HUES48 (cell line): ENCODE results near the gene DNMBP.
"Not testable (repeated sequence)": the region's sequence is repeated elsewhere in the genome, so short reads cannot be mapped to it uniquely, and the experiment has no call there.

Source experiments
- H3K27ac ChIP-seq: one replicate; pipeline ENCODE4 v1.7.0; 2013; ENCODE audit warnings: low read depth, low read length, inconsistent platforms
- H3K27me3 ChIP-seq: 2 replicates; pipeline ENCODE4 v1.6.1; 2013; ENCODE audit warnings: mild to moderate bottlenecking, low read length; ENCODE audit not compliant: control insufficient read depth, insufficient read depth
- H3K36me3 ChIP-seq: 2 replicates; pipeline ENCODE4 v1.6.1; 2013; ENCODE audit warnings: low read length; ENCODE audit not compliant: control insufficient read depth, insufficient read depth
- H3K4me1 ChIP-seq: 2 replicates; pipeline ENCODE4 v1.6.1; 2013; ENCODE audit warnings: mild to moderate bottlenecking, low read length; ENCODE audit not compliant: control insufficient read depth, insufficient read depth
- H3K4me3 ChIP-seq: 2 replicates; pipeline ENCODE4 v1.5.1; 2013; ENCODE audit warnings: mild to moderate bottlenecking, low read depth, low read length
- H3K9ac ChIP-seq: 2 replicates; pipeline ENCODE4 v1.6.1; 2013; ENCODE audit warnings: mild to moderate bottlenecking, low read depth, low read length, moderate library complexity
- H3K9me3 ChIP-seq: 2 replicates; pipeline ENCODE4 v1.6.1; 2013; ENCODE audit warnings: low read length; ENCODE audit not compliant: control insufficient read depth, insufficient read depth

The DNMBP gene

DNA sequence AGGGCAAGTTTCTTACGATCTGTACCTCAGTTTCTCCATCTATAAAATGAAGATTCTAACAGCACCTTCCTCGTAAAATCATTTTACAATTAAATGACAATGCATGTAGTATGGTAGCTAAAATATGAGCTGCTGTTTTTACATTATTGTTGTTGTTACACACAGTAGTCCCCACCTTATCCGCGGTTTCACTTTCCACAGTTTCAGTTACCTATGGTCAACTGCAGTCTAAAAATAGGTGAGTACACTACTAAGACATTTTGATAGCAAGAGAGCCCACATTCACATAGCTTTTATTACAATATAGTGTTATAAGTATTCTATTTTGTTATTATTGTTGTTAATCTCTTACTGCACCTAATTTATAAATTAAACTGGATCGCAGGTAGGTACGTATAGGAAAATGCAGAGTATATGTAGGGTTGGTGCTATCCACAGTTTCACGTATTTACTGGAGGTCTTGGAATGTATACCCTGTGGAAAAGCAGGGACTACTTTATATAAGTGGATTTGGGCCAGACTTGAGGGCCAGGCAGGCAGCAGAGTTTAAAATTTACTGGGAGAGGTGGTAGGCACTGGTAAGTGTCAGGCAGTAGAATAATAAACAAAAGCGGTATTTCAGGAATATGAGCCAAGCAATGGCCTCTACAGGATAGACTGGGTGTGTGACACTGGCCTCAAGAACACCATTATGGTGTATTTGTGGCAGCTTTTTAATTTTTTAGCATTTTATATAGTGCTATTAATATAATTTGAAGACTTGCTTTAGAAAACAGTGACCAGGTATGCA, 10.2 kb downstream of the DNMBP start:
- H3K27me3 ChIP-seq = no peaks in the 10 kb centered on the region
- H3K27ac ChIP-seq = no peak overlapping the region
- no peak overlapping the region for H3K9ac ChIP-seq
- no peak overlapping the region for H3K4me3 ChIP-seq
- no peaks in the 10 kb centered on the region for H3K36me3 ChIP-seq
- no peaks in the 10 kb centered on the region for H3K9me3 ChIP-seq
- peaks cover 12% of the 10 kb centered on the region for H3K4me1 ChIP-seq

- Histone ChIP-seq H3K4me1 (peaks cover 16% of the 10 kb centered on the region), H3K4me3 (no peak overlapping the region), H3K9ac (no peak overlapping the region), H3K9me3 (no peaks in the 10 kb centered on the region), H3K36me3 (no peaks in the 10 kb centered on the region), H3K27me3 (no peaks in the 10 kb centered on the region), H3K27ac (no peak overlapping the region)
Measured at GRCh38 chr10:99998889-99999288, 10.9 kb downstream of the DNMBP start.

DNA sequence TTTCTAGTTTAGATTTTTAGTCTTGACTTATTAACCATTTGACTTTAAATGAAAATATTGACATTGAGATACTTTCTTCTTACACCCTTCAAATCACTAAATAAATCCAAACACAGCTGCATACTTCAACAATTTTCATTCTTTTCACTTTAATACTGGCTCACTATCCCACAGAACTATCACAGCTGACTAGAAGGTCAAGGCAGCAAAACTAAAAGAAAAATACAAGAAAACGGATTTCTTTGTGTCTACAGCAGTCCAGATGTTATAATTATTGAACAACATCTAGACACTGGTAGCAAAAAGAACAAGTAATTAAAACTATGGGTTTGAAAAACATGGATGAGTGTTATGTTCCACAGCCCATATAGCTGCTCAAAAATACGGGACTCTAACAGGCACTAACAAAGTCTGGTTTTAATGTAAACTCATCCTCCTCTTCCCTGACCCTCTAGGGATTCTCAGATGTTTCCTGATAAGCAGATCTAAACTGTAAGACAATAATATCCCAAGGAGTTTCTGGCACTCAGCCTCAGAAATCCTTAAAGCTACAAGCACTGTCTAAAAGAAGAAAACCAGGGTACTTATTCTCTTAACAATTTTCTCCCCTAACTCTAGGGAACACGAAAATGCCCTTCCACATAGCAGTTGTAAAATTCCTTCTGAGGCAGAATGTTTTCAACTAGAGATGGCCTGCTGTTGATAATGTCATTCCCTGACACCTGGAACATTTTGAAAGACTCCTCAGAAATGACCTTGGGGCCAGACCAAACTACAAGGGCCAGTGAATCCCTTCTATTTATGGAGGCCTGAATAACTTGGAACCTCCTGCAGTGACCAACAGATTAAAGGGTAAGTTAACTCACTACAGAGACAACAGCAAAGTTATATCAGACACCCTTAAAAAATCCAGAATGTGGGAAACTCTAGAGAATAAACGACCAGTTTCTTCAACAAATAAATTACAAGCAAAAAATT, 12.8 kb downstream of the DNMBP start:
- Histone ChIP-seq H3K36me3 (no peaks in the 10 kb centered on the region), H3K9me3 (no peaks in the 10 kb centered on the region), H3K9ac (no peak overlapping the region), H3K4me1 (peaks cover 16% of the 10 kb centered on the region), H3K4me3 (no peak overlapping the region), H3K27ac (no peak overlapping the region), H3K27me3 (no peaks in the 10 kb centered on the region)

DNA sequence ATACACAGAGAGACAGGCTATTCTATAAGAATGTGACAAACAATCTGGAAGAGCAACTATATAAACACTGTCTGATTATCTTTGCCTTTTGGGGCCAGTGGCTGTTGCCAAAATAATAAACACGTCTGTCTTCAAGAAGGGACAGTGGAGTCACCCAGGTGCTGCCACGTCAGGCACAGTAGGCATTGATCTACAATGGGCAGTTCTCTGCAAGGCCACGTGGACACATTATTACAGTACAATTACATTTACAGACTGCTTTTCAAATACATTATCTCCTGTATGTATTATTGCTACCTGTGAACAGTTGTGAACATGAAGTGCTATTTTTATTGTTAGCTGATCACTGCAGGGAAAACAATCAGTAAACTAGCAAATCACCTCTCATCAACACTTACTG, 14.0 kb downstream of the DNMBP start:
- H3K9me3 ChIP-seq = no peaks in the 10 kb centered on the region
- no peaks in the 10 kb centered on the region for H3K36me3 ChIP-seq
- no peaks in the 10 kb centered on the region for H3K27me3 ChIP-seq
- peaks cover 16% of the 10 kb centered on the region for H3K4me1 ChIP-seq
- no peak overlapping the region for H3K4me3 ChIP-seq
- H3K27ac ChIP-seq = no peak overlapping the region
- H3K9ac ChIP-seq = no peak overlapping the region

DNA sequence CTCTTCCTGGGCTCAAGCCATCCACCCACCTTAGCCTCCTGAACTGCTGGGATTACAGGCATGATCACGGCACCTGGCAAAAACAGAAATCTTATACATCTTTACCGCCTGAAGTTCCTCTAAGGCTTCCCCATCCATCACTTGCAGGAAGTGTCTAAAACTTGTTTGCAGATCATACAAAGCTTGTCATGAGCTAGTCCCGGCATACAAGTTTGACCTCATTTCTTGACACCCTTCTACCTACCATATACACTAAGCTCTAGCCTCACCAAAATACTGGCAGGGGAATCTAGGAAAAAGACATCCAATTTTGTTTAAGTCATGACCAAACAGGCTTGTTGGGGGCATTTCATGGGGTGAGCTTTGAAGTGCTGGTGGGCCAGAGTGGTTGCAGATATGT, 14.5 kb downstream of the DNMBP start:
- Histone ChIP-seq H3K9ac (no peak overlapping the region), H3K27me3 (no peaks in the 10 kb centered on the region), H3K9me3 (no peaks in the 10 kb centered on the region), H3K4me1 (peaks cover 12% of the 10 kb centered on the region), H3K36me3 (no peaks in the 10 kb centered on the region), H3K27ac (no peak overlapping the region), H3K4me3 (no peak overlapping the region)

DNA sequence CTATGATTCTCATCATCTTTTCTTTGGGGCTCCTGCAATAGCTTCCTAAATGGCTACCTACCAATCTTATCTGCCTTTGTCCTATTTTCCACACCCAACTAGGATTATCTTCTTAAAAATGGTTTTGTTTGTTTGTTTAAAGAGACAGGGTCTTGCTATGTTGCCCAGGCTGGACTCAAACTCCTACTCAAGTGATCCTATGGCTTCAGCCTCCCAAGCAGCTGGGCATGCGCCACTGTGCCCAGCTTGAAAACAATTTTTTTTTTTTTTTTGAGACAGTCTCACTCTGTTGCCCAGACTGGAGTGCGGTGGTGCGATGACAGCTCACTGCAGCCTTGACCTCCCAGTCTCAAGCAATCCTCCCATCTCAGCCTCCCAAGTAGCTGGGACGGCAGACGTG, 14.9 kb downstream of the DNMBP start:
- Histone ChIP-seq H3K9ac (no peak overlapping the region), H3K4me1 (0 out of 2 replicates have a peak, but pooled peaks cover 8% of the 10 kb centered on the region), H3K36me3 (no peaks in the 10 kb centered on the region), H3K27ac (no peak overlapping the region), H3K27me3 (no peaks in the 10 kb centered on the region), H3K9me3 (no peaks in the 10 kb centered on the region), H3K4me3 (no peak overlapping the region)

GRCh38 chr10:99993701-99994689, 15.8 kb downstream of the DNMBP start:
- Histone ChIP-seq H3K9ac (no peak overlapping the region), H3K4me1 (0 out of 2 replicates have a peak, but pooled peaks cover 8% of the 10 kb centered on the region), H3K9me3 (no peaks in the 10 kb centered on the region), H3K4me3 (no peak overlapping the region), H3K36me3 (no peaks in the 10 kb centered on the region), H3K27me3 (no peaks in the 10 kb centered on the region), H3K27ac (no peak overlapping the region)

- H3K27ac ChIP-seq = not testable (repeated sequence)
Measured at GRCh38 chr10:99985637-99986036, 24.1 kb downstream of the DNMBP start.

DNA sequence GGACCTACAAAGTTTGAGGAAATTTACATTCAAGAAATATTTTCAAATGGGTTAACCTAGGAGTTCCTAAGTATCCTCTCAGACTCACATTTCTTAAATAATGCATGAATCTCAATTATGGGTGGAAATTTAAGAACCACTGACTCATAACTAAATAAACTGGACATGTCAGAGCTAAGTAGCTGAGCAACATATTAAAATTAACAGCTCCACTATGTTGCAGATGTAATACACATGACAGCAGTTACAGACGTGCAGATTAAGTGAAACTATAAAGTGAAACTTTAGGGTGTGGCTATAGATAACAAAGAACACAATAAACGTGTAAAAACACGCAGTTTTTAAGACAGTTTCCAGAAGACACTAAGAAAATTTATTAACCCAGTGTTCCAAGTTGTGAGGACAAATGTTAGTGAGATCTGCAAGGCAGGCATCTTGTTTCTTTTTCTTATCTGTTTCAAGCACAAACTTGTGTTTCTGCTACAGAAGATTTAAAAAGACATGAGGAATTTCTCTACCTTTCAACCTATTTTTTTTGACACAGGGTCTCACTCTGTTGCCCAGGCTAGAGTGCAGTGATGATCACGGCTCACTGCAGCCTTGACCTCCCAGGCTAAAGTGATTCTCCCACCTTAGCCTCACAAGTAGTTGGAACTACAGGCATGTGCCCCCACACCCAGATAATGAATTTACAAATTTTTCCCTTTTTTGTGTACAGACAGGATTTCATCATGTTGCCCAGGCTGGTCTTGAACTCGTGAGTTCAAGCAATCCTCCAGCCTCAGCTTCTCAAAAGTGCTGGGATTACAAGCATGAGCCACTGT, 25.3 kb downstream of the DNMBP start:
- H3K9me3 ChIP-seq = no peaks in the 10 kb centered on the region
- no peaks in the 10 kb centered on the region for H3K27me3 ChIP-seq
- no peaks in the 10 kb centered on the region for H3K4me1 ChIP-seq
- H3K36me3 ChIP-seq = no peaks in the 10 kb centered on the region
- H3K4me3 ChIP-seq = no peak overlapping the region
- no peak overlapping the region for H3K27ac ChIP-seq
- H3K9ac ChIP-seq = no peak overlapping the region

More at GRCh38 chr10:99985637-99986036, 24.1 kb downstream of the DNMBP start:
- not testable (repeated sequence) for H3K9me3 ChIP-seq, H3K27me3 ChIP-seq, H3K4me3 ChIP-seq, H3K4me1 ChIP-seq, H3K36me3 ChIP-seq, H3K9ac ChIP-seq
